Transverse colon (tissue), 3 donors: ENCODE measurements around the gene POLR2E.

Source experiments
- EP300 ChIP-seq: sonication (generic); formaldehyde crosslinking; IDR thresholded peaks from one replicate; pipeline ENCODE4 v1.6.1; 2017; ENCODE audit warnings: antibody characterized with exemption, low read depth
- POLR2A ChIP-seq: fragments of 450-650 bp; IDR thresholded peaks from one replicate; pipeline ENCODE4 v1.6.1; 2016; ENCODE audit warnings: antibody characterized with exemption, mild to moderate bottlenecking, moderate library complexity
- TF ChIP-seq, protein P1 (sequence below), 5 experiments: fragments of 200-600 bp in 3 of 5; fragments of 450-650 bp in 2 of 5; sonication (generic) in 3 of 5; IDR thresholded peaks; 1 replicate in 2 of 5; 2 replicates in 3 of 5; pipeline ENCODE4 v1.5.1; 2016 to 2017; ENCODE audit warnings: antibody characterized with exemption in 5 of 5, inconsistent platforms in 3 of 5, mild to moderate bottlenecking in 2 of 5, moderate library complexity in 1 of 5

DNA sequence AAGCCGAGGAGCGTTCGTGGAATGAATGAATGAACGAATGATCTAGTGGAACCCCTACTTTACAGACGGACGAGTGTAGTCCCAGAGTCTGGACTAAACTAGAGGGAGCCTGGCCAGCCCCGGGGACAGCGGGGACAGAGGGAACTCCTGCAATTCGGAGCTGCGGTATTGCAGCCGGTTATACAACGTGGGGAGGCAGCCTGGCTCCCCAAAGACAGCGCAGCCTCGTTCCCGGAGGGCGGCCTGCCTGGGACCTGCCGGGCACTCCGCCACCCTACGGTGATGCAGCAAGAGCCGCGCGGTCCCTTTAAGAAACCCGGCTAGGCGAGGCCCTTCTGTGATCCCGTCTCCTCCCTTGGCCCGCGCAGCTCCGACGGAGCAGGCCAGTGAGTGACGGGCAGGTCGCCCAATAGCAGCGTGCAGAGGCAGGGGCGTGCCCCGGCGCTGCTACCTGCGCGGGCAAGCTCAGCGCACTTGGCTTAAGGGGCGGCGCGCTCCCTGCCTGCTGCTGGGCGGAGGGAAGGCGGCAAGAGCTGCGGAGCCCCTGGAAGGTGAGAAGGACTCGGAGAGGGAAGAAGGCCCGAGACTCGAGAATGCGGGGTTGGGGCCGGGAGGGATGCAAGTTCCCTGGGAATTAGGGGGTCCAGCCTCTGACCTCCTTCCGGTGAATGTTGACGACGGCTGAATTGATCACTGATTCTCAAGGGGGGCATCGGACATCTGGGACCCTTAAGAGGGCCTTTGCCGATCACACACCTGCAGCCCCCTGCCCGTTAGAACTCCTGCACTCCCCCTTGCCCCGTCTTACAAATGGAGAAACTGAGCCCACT lies 55.3 kb downstream of the POLR2E start, which contains the start of gene ABCA7:
- TF ChIP-seq, protein P1, sequence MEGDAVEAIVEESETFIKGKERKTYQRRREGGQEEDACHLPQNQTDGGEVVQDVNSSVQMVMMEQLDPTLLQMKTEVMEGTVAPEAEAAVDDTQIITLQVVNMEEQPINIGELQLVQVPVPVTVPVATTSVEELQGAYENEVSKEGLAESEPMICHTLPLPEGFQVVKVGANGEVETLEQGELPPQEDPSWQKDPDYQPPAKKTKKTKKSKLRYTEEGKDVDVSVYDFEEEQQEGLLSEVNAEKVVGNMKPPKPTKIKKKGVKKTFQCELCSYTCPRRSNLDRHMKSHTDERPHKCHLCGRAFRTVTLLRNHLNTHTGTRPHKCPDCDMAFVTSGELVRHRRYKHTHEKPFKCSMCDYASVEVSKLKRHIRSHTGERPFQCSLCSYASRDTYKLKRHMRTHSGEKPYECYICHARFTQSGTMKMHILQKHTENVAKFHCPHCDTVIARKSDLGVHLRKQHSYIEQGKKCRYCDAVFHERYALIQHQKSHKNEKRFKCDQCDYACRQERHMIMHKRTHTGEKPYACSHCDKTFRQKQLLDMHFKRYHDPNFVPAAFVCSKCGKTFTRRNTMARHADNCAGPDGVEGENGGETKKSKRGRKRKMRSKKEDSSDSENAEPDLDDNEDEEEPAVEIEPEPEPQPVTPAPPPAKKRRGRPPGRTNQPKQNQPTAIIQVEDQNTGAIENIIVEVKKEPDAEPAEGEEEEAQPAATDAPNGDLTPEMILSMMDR (IDR thresholded peaks at IDR 0.05) = no peak
- TF ChIP-seq POLR2A = peak; percentile 81
- no peak for TF ChIP-seq EP300
